Right cardiac atrium (tissue), 5 donors: Measurements from ENCODE around the gene SP2. TPM values are rescaled to one million over a fixed set of nuclear protein-coding genes. Genes with fewer than 3 reads are reported as not detected.
A peak's percentile ranks its signal among the peaks of the same experiment; 100 is the strongest.

Experiments
- ATAC-seq, 2 donors: fragments of 200-7000 bp; cut with Tn5 transposase; one replicate each; pipeline versions ENCODE4 v1.8.0 to v1.9.1; 2020; ENCODE audit warnings: moderate library complexity in 2 of 2, mild to moderate bottlenecking in 1 of 2
- DNase-seq, 3 donors: peaks; one replicate each; pipeline ENCODE4 v3.0.0-alpha.2; 2020
- H3K27ac ChIP-seq: one replicate; pipeline ENCODE4 v1.5.1; 2013; ENCODE audit warnings: mild to moderate bottlenecking, low read length, control low read depth, moderate library complexity
- H3K27me3 ChIP-seq: one replicate; pipeline ENCODE4 v1.6.1; 2013; ENCODE audit not compliant: control insufficient read depth, insufficient read depth
- H3K4me1 ChIP-seq: one replicate; pipeline ENCODE4 v1.6.1; 2013; ENCODE audit warnings: low read length; ENCODE audit not compliant: control insufficient read depth, insufficient read depth
- H3K4me3 ChIP-seq: one replicate; pipeline ENCODE4 v1.5.1; 2013; ENCODE audit warnings: low read length, control low read depth
- H3K9me3 ChIP-seq: one replicate; pipeline ENCODE4 v1.6.1; 2013; ENCODE audit warnings: low read length; ENCODE audit not compliant: control insufficient read depth
- WGBS: extraction: QIAGEN DNeasy Blood & Tissue Kit; methylation state at CpG from one replicate; pipeline ENCODE4 v1.1.7; 2013; 5-methylcytosine and 5-hydroxymethylcytosine counted together
- intact Hi-C, 4 donors: fragments of 100-400 bp; cut with DNase I; formaldehyde crosslinking; loops; one replicate each; pipeline versions ENCODE4 v1.11.0 to v1.14.0; 2022 to 2023
- polyA plus RNA-seq: library from polyadenylated mRNA; stranded (reverse); fragments of 200-250 nt; gene quantifications from one replicate; pipeline ENCODE4 v1.2.3, GENCODE V29; 2013
- total RNA-seq, 4 donors: library from RNA; stranded (reverse); fragmentation: NEBNext Ultra II Directional; extraction: Animal tissue kit (Norgen Biotek cat#: 25700); gene quantifications; one replicate each; pipeline ENCODE4 v1.2.1, GENCODE V29; 2021
- donor health status: healthy with polysubstance abuse.
- donor health status: DM: no; HTN: yes; CAD: no.
- donor health status: DM: no; HTN: no; CAD: no.
- donor health status: DM: no; HTN: yes; CAD: no; lungs with severe emphysema.
- donor health status: DM: yes; HTN: yes; CAD: no.

Gene SP2
- total and polyA plus RNA-seq, 5 donors: 11.4 to 20.6 (median 16.2) TPM

GRCh38 chr17:47967607-47968252 lies 71.7 kb downstream of the SP2 start:
- Histone ChIP-seq H3K27me3 (no peaks in the 10 kb centered on the region), H3K27ac (no peak overlapping the region), H3K4me3 (no peak overlapping the region), H3K9me3 (no peaks in the 10 kb centered on the region), H3K4me1 (no peaks in the 10 kb centered on the region)
- intact Hi-C loops: loop anchor here in 2 of 4 donors (5.0 to 10.0 kb wide), 2 partner anchors 123 to 125 kb away; partner anchors contain the start of gene SCRN2 (in 2 of the 2)
- ATAC-seq: no peak
- 48% methylated on average over 5 of the region's 5 CpGs for WGBS
- DNase-seq: no peak

GRCh38 chr17:47968836-47969235 lies 72.8 kb downstream of the SP2 start:
- ATAC-seq (no peak), DNase-seq (no peak)
- Histone ChIP-seq H3K4me3 (no peak overlapping the region), H3K27me3 (no peaks in the 10 kb centered on the region), H3K4me1 (no peaks in the 10 kb centered on the region), H3K27ac (no peak overlapping the region), H3K9me3 (no peaks in the 10 kb centered on the region)
- intact Hi-C loops: loop anchor here in 2 of 4 donors (5.0 to 10.0 kb wide), 2 partner anchors 124 to 127 kb away; partner anchors contain the start of gene SCRN2 (in 2 of the 2)
- WGBS: 91% methylated on average over 5 of the region's 5 CpGs

GRCh38 chr17:47969930-47970724 lies 74.1 kb downstream of the SP2 start:
- no peaks in the 10 kb centered on the region for H3K4me1 ChIP-seq
- H3K27me3 ChIP-seq: no peaks in the 10 kb centered on the region
- 41% methylated on average over 15 of the region's 15 CpGs for WGBS
- no peaks in the 10 kb centered on the region for H3K9me3 ChIP-seq
- no peak overlapping the region for H3K27ac ChIP-seq
- H3K4me3 ChIP-seq: peak overlapping the region; percentile 16
- no peak for ATAC-seq
- no peak for DNase-seq
- intact Hi-C loops: loop anchor here in 3 of 4 donors (5.0 to 10.0 kb wide), 3 partner anchors 73 to 128 kb away; partner anchors contain the start of genes SCRN2 (in 3 of the 3) and SP2 (in 1 of the 3)

- DNase-seq (peak; percentile 100), ATAC-seq (peak; percentile 99 to 100)
- H3K4me1 ChIP-seq: no peaks in the 10 kb centered on the region
- under 1% methylated on average over 62 of the region's 62 CpGs for WGBS
- intact Hi-C loops: loop anchor here in 1 of 4 donors (5.0 kb wide), 2 partner anchors 74 to 129 kb away; partner anchors contain the start of genes SCRN2 and SP2
- H3K4me3 ChIP-seq: peak within 1 kb of the TSS; percentile 57
- no peaks in the 10 kb centered on the region for H3K27me3 ChIP-seq
- peak within 1 kb of the TSS; percentile 21 for H3K27ac ChIP-seq
- H3K9me3 ChIP-seq: no peaks in the 10 kb centered on the region
These were observed 74.9 kb downstream of the SP2 start, which contains the start of gene CDK5RAP3 for GRCh38 chr17:47970725-47971499. TSS of gene CDK5RAP3 (plus strand) at chr17:47971113. CDS start at chr17:47971147, 34 bp downstream.

DNA sequence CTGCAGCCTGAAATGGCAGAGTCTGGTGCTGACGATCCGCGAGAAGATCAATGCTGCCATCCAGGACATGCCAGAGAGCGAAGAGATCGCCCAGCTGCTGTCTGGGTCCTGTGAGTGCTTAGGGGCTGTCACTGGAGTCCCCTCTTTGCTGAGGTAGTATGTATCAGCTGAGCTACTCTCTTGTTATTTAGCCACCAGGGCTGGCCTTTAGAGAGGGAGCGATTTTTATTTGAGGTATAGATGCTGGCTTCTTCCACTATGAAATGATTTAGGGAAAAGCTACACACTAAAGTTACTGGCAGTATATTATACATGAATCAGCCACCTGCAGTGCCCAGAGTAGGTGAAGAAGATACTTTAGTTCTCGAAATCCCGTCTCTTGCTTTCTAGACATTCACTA lies 77.5 kb downstream of the SP2 start:
- Histone ChIP-seq H3K4me1 (no peaks in the 10 kb centered on the region), H3K27ac (no peak overlapping the region), H3K4me3 (no peak overlapping the region), H3K27me3 (no peaks in the 10 kb centered on the region), H3K9me3 (no peaks in the 10 kb centered on the region)
- DNase-seq (no peak), ATAC-seq (no peak)
- intact Hi-C loops: loop anchor here in 1 of 4 donors (5.0 kb wide), 2 partner anchors 76 to 131 kb away; partner anchors contain the start of genes SCRN2 and SP2
- whole genome bisulfite sequencing: 92% methylated on average over 8 of the region's 8 CpGs

DNA sequence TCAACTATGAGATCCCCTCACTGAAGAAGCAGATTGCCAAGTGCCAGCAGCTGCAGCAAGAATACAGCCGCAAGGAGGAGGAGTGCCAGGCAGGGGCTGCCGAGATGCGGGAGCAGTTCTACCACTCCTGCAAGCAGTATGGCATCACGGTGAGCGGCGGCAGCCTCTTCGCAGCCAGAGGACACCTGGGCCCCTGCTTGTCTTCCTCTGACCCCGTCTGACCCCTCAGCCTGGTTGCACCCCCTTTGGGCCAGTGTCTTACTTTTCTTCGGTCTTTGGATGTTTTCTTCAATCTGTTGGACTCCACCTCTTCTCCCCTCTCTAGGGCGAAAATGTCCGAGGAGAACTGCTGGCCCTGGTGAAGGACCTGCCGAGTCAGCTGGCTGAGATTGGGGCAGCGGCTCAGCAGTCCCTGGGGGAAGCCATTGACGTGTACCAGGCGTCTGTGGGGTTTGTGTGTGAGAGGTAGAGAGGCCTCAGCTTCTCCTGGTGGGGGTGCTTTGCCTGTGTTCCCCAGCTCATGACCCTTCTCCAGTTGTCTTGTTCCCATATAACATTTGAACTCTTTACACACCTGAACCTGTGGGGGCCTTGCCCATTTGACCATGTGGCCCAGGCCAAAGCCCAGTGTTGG lies 79.3 kb downstream of the SP2 start:
- no peak for DNase-seq
- Histone ChIP-seq H3K4me1 (no peaks in the 10 kb centered on the region), H3K9me3 (no peaks in the 10 kb centered on the region), H3K27ac (no peak overlapping the region), H3K27me3 (no peaks in the 10 kb centered on the region), H3K4me3 (no peak overlapping the region)
- intact Hi-C loops: no loop called here
- WGBS: 81% methylated on average over 15 of the region's 15 CpGs
- ATAC-seq: no peak

GRCh38 chr17:47975823-47976205 lies 79.8 kb downstream of the SP2 start:
- 91% methylated on average over 10 of the region's 10 CpGs for WGBS
- Histone ChIP-seq H3K27ac (no peak overlapping the region), H3K4me1 (no peaks in the 10 kb centered on the region), H3K27me3 (no peaks in the 10 kb centered on the region), H3K4me3 (no peak overlapping the region), H3K9me3 (no peaks in the 10 kb centered on the region)
- intact Hi-C loops: no loop called here
- ATAC-seq (no peak), DNase-seq (no peak)

- Histone ChIP-seq H3K9me3 (no peaks in the 10 kb centered on the region), H3K4me3 (no peak overlapping the region), H3K27ac (no peak overlapping the region), H3K4me1 (no peaks in the 10 kb centered on the region), H3K27me3 (no peaks in the 10 kb centered on the region)
- peak; percentile 64 to 77 (median 73) for DNase-seq
- intact Hi-C loops: loop anchor here in 3 of 4 donors (2.0 kb wide), 2 partner anchors 38 to 40 kb away; no protein-coding TSS in a partner anchor
- 25% methylated on average over 7 of the region's 7 CpGs for WGBS
- ATAC-seq: peak; percentile 58 to 66
These were observed 82.3 kb downstream of the SP2 start for GRCh38 chr17:47978324-47978723.
